SK-N-MC (cell line): ENCODE measurements around the gene CD34.

Experiments
- FOXP2 ChIP-seq: optimal IDR thresholded peaks from 2 replicates; pipeline ENCODE3; 2011; ENCODE audit warnings: mild to moderate bottlenecking, moderate library complexity; ENCODE audit not compliant: insufficient read depth; ENCODE audit errors: extremely low read length, control extremely low read depth
- POLR2AphosphoS5 ChIP-seq: IDR thresholded peaks from 2 replicates; pipeline ENCODE4 v1.6.1; 2012; ENCODE audit warnings: mild to moderate bottlenecking, low read depth, low read length, borderline replicate concordance

GRCh38 chr1:207866471-207867135 is 44.3 kb downstream of the CD34 start:
- TF ChIP-seq POLR2AphosphoS5 (no peak), FOXP2 (no peak)
